OCI-LY1 (cell line): ENCODE measurements around the gene POLQ.

Experiments
- H2AFZ ChIP-seq: fragments of 200-600 bp; sonication (generic), shearing (Covaris generic); 2 replicates; pipeline ENCODE4 v1.6.0; 2014; ENCODE audit warnings: antibody characterized with exemption, mild to moderate bottlenecking, low read length
- H3F3A ChIP-seq: fragments of 200-600 bp; sonication (generic), shearing (Covaris generic); 2 replicates; pipeline ENCODE4 v1.6.0; 2014; ENCODE audit warnings: mild to moderate bottlenecking, antibody characterized with exemption, low read length, moderate library complexity; ENCODE audit not compliant: insufficient read depth
- H3K27ac ChIP-seq: fragments of 200-600 bp; sonication (generic); 2 replicates; pipeline ENCODE4 v1.5.1; 2014; ENCODE audit warnings: low read length, mixed run types, mild to moderate bottlenecking, low read depth; ENCODE audit not compliant: poor library complexity, severe bottlenecking
- H3K27me3 ChIP-seq: fragments of 200-600 bp; sonication (generic); 2 replicates; pipeline ENCODE4 v1.6.0; 2014; ENCODE audit warnings: antibody characterized with exemption, mild to moderate bottlenecking, low read length, moderate library complexity; ENCODE audit not compliant: insufficient read depth
- H3K36me3 ChIP-seq: fragments of 200-600 bp; sonication (generic); 2 replicates; pipeline ENCODE4 v1.6.1; 2014; ENCODE audit warnings: mild to moderate bottlenecking, antibody characterized with exemption, low read length, moderate library complexity, mixed read lengths; ENCODE audit not compliant: insufficient read depth
- H3K4me1 ChIP-seq: fragments of 200-600 bp; sonication (generic); 2 replicates; pipeline ENCODE4 v1.5.1; 2014; ENCODE audit warnings: mild to moderate bottlenecking, low read length, moderate library complexity; ENCODE audit not compliant: insufficient read depth, severe bottlenecking
- H3K4me2 ChIP-seq: fragments of 200-600 bp; sonication (generic), shearing (Covaris generic); 2 replicates; pipeline ENCODE4 v1.6.1; 2014; ENCODE audit warnings: low read length
- H3K4me3 ChIP-seq: fragments of 200-600 bp; sonication (generic); 2 replicates; pipeline ENCODE4 v1.5.1; 2014; ENCODE audit warnings: low read length, low read depth, mild to moderate bottlenecking, mixed read lengths; ENCODE audit not compliant: poor library complexity, severe bottlenecking
- H3K79me2 ChIP-seq: fragments of 200-600 bp; shearing (Covaris generic); 2 replicates; pipeline ENCODE4 v1.6.1; 2016; ENCODE audit warnings: mixed run types, low read length, mixed read lengths; ENCODE audit not compliant: insufficient read depth
- H3K9ac ChIP-seq: fragments of 200-600 bp; sonication (generic), shearing (Covaris generic); 2 replicates; pipeline ENCODE4 v1.6.1; 2014; ENCODE audit warnings: mild to moderate bottlenecking, low read length, mixed read lengths
- H3K9me2 ChIP-seq: fragments of 200-600 bp; sonication (generic), shearing (Covaris generic); 2 replicates; pipeline ENCODE4 v1.6.1; 2014; ENCODE audit warnings: low read depth, mild to moderate bottlenecking, low read length, mixed read lengths
- H3K9me3 ChIP-seq: fragments of 200-600 bp; shearing (Covaris generic); 2 replicates; pipeline ENCODE4 v1.6.1; 2014; ENCODE audit warnings: low read length, mixed read lengths
- H4K20me1 ChIP-seq: fragments of 200-600 bp; sonication (generic), shearing (Covaris generic); 2 replicates; pipeline ENCODE4 v1.6.0; 2016; ENCODE audit warnings: mild to moderate bottlenecking, low read length; ENCODE audit not compliant: insufficient read depth
- CTCF ChIP-seq: fragments of 200-600 bp; sonication (generic), shearing (Covaris generic); IDR thresholded peaks from 2 replicates; pipeline ENCODE4 v1.5.1; 2017; ENCODE audit warnings: mild to moderate bottlenecking, antibody characterized with exemption, low read length, moderate library complexity, mixed read lengths
- EZH2 ChIP-seq: fragments of 200-600 bp; sonication (generic), shearing (Covaris generic); IDR thresholded peaks from 2 replicates; pipeline ENCODE4 v1.8.0; 2017; ENCODE audit warnings: borderline replicate concordance, mixed run types, mild to moderate bottlenecking, antibody characterized with exemption, low read length, moderate library complexity, mixed read lengths

The POLQ gene

DNA sequence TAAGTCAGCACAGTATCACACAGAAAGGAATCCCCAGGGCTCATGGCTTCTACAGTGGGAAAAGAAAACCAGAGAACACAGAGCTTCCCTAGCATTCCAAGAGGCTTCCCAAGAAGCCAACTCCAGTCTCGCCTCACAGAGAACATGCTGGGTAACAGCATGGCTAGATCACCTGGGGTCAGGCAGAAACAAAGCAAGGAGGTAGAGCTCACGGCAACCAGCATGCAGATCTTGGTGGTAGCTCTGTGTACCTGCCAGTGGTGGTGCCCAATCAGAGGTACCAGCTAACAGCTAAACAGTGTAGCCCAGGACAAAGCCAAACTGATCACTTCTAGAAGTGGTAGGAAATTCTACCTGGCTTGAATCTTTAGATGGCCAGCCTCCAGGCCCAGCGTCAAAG, 31.3 kb downstream of the POLQ start:
- peaks cover 71% of the 10 kb centered on the region for H3K36me3 ChIP-seq
- H4K20me1 ChIP-seq: no peaks in the 10 kb centered on the region
- H3K27ac ChIP-seq: no peak overlapping the region
- H3F3A ChIP-seq: no peaks in the 10 kb centered on the region
- no peak overlapping the region for H3K4me3 ChIP-seq
- H3K9ac ChIP-seq: no peak overlapping the region
- H3K4me1 ChIP-seq: no peaks in the 10 kb centered on the region
- peaks cover 16% of the 10 kb centered on the region for H3K79me2 ChIP-seq
- no peaks in the 10 kb centered on the region for H3K9me2 ChIP-seq
- H3K4me2 ChIP-seq: no peak overlapping the region
- TF ChIP-seq EZH2 (no peak), CTCF (no peak)
- no peaks in the 10 kb centered on the region for H3K27me3 ChIP-seq
- H2AFZ ChIP-seq: no peak overlapping the region
- peaks cover 13% of the 10 kb centered on the region for H3K9me3 ChIP-seq

GRCh38 chr3:121508389-121508788, 37.4 kb downstream of the POLQ start:
- H3K79me2 ChIP-seq: no peaks in the 10 kb centered on the region
- no peak overlapping the region for H3K27ac ChIP-seq
- H3K4me2 ChIP-seq: no peak overlapping the region
- H2AFZ ChIP-seq: no peak overlapping the region
- H3K9me3 ChIP-seq: no peaks in the 10 kb centered on the region
- H3K9me2 ChIP-seq: no peaks in the 10 kb centered on the region
- H4K20me1 ChIP-seq: no peaks in the 10 kb centered on the region
- no peak overlapping the region for H3K4me3 ChIP-seq
- TF ChIP-seq CTCF: no peak
- no peak for TF ChIP-seq EZH2
- no peaks in the 10 kb centered on the region for H3K27me3 ChIP-seq
- no peaks in the 10 kb centered on the region for H3F3A ChIP-seq
- peaks cover 74% of the 10 kb centered on the region for H3K36me3 ChIP-seq
- H3K9ac ChIP-seq: no peak overlapping the region
- H3K4me1 ChIP-seq: no peaks in the 10 kb centered on the region

GRCh38 chr3:121505256-121505655, 40.5 kb downstream of the POLQ start:
- H3K9me2 ChIP-seq: no peaks in the 10 kb centered on the region
- no peak overlapping the region for H2AFZ ChIP-seq
- TF ChIP-seq EZH2: no peak
- TF ChIP-seq CTCF: no peak
- H3F3A ChIP-seq: no peaks in the 10 kb centered on the region
- no peaks in the 10 kb centered on the region for H3K79me2 ChIP-seq
- H4K20me1 ChIP-seq: no peaks in the 10 kb centered on the region
- no peaks in the 10 kb centered on the region for H3K4me1 ChIP-seq
- H3K27ac ChIP-seq: no peak overlapping the region
- no peaks in the 10 kb centered on the region for H3K9me3 ChIP-seq
- peaks cover 76% of the 10 kb centered on the region for H3K36me3 ChIP-seq
- H3K4me2 ChIP-seq: no peak overlapping the region
- no peak overlapping the region for H3K9ac ChIP-seq
- H3K4me3 ChIP-seq: no peak overlapping the region
- H3K27me3 ChIP-seq: no peaks in the 10 kb centered on the region
